H9 (cell line): ENCODE results near the gene ZBTB43. TPM values are rescaled to one million over a fixed set of nuclear protein-coding genes. Genes with fewer than 3 reads are reported as not detected.

Experiments
- DNase-seq: peaks from one replicate; pipeline ENCODE4 v3.0.0-alpha.2; 2017
- H2AFZ ChIP-seq: one replicate; pipeline ENCODE4 v1.6.1; 2013; ENCODE audit warnings: mild to moderate bottlenecking, low read length, control low read depth, moderate library complexity
- H2AK5ac ChIP-seq: 2 replicates; pipeline ENCODE4 v1.6.1; 2013; ENCODE audit warnings: low read length, control low read depth, mixed read lengths; ENCODE audit not compliant: insufficient read length
- H2BK120ac ChIP-seq: one replicate; pipeline ENCODE4 v1.6.1; 2013; ENCODE audit warnings: low read depth, mild to moderate bottlenecking, low read length, control low read depth, inconsistent platforms; ENCODE audit not compliant: poor library complexity, severe bottlenecking
- H2BK12ac ChIP-seq: 2 replicates; pipeline ENCODE4 v1.6.1; 2013; ENCODE audit warnings: low read length, control low read depth, mixed read lengths, low read depth; ENCODE audit not compliant: insufficient read length
- H2BK15ac ChIP-seq: 2 replicates; pipeline ENCODE4 v1.6.1; 2013; ENCODE audit warnings: low read depth, low read length, control low read depth
- H2BK20ac ChIP-seq: one replicate; pipeline ENCODE4 v1.6.1; 2013; ENCODE audit warnings: low read depth, mild to moderate bottlenecking, low read length, control low read depth, inconsistent platforms; ENCODE audit not compliant: poor library complexity, severe bottlenecking
- H2BK5ac ChIP-seq: 2 replicates; pipeline ENCODE4 v1.6.1; 2013; ENCODE audit warnings: low read length, control low read depth, mixed read lengths; ENCODE audit not compliant: insufficient read length
- H3K14ac ChIP-seq: 2 replicates; pipeline ENCODE4 v1.6.1; 2013; ENCODE audit warnings: low read length, control low read depth; ENCODE audit not compliant: insufficient read depth
- H3K18ac ChIP-seq: 2 replicates; pipeline ENCODE4 v1.6.1; 2013; ENCODE audit warnings: low read depth, mild to moderate bottlenecking, mixed read lengths, low read length, control low read depth; ENCODE audit not compliant: insufficient read length
- H3K23ac ChIP-seq: 2 replicates; pipeline ENCODE4 v1.6.1; 2013; ENCODE audit warnings: low read length, control low read depth, mixed read lengths, low read depth; ENCODE audit not compliant: insufficient read length
- H3K23me2 ChIP-seq: 2 replicates; pipeline ENCODE4 v1.6.1; 2013; ENCODE audit warnings: low read depth, mild to moderate bottlenecking, mixed read lengths, low read length, control low read depth; ENCODE audit not compliant: insufficient read length, poor library complexity, severe bottlenecking
- H3K27ac ChIP-seq: 2 replicates; pipeline ENCODE4 v1.5.1; 2013; ENCODE audit warnings: low read length, control low read depth, mixed read lengths, low read depth; ENCODE audit not compliant: insufficient read length
- H3K27me3 ChIP-seq: 2 replicates; pipeline ENCODE4 v1.6.1; 2013; ENCODE audit warnings: low read length, control low read depth, inconsistent platforms; ENCODE audit not compliant: insufficient read depth
- H3K4ac ChIP-seq: 2 replicates; pipeline ENCODE4 v1.6.1; 2013; ENCODE audit warnings: low read depth, mild to moderate bottlenecking, control low read depth, inconsistent platforms, low read length, moderate library complexity
- H3K4me1 ChIP-seq: 2 replicates; pipeline ENCODE4 v1.6.1; 2013; ENCODE audit warnings: low read length, control low read depth, inconsistent platforms; ENCODE audit not compliant: insufficient read depth
- H3K4me2 ChIP-seq: 2 replicates; pipeline ENCODE4 v1.6.1; 2013; ENCODE audit warnings: low read length, control low read depth, mixed read lengths; ENCODE audit not compliant: insufficient read length, insufficient read depth
- H3K56ac ChIP-seq: 2 replicates; pipeline ENCODE4 v1.6.1; 2013; ENCODE audit warnings: low read depth, mild to moderate bottlenecking, mixed read lengths, low read length, control low read depth; ENCODE audit not compliant: insufficient read length
- H3K79me1 ChIP-seq: 2 replicates; pipeline ENCODE4 v1.6.1; 2013; ENCODE audit warnings: low read depth, mild to moderate bottlenecking, moderate library complexity, low read length, control low read depth, inconsistent platforms; ENCODE audit not compliant: insufficient read depth, poor library complexity, severe bottlenecking
- H3K79me2 ChIP-seq: 2 replicates; pipeline ENCODE4 v1.6.1; 2013; ENCODE audit warnings: low read length, control low read depth, inconsistent platforms; ENCODE audit not compliant: insufficient read depth
- H3K9ac ChIP-seq: 2 replicates; pipeline ENCODE4 v1.6.1; 2013; ENCODE audit warnings: low read length, control low read depth, mixed read lengths; ENCODE audit not compliant: insufficient read length; ENCODE audit errors: extremely low read depth
- H3K9me3 ChIP-seq: one replicate; pipeline ENCODE4 v1.6.1; 2013; ENCODE audit warnings: low read depth, low read length, inconsistent platforms; ENCODE audit not compliant: control insufficient read depth
- H3T11ph ChIP-seq: one replicate; pipeline ENCODE4 v1.6.1; 2013; ENCODE audit warnings: mild to moderate bottlenecking, low read length, control low read depth, inconsistent platforms
- H4K20me1 ChIP-seq: one replicate; pipeline ENCODE4 v1.6.1; 2013; ENCODE audit not compliant: control insufficient read depth, insufficient read length, insufficient read depth
- H4K5ac ChIP-seq: 2 replicates; pipeline ENCODE4 v1.6.1; 2013; ENCODE audit warnings: low read depth, mild to moderate bottlenecking, mixed read lengths, low read length, control low read depth; ENCODE audit not compliant: insufficient read length
- H4K8ac ChIP-seq: replicated peaks from 2 replicates; pipeline ENCODE4 v1.6.1; 2013; ENCODE audit warnings: low read length, control low read depth, mixed read lengths, low read depth; ENCODE audit not compliant: insufficient read length
- H4K91ac ChIP-seq: 2 replicates; pipeline ENCODE4 v1.6.1; 2013; ENCODE audit warnings: low read depth, mild to moderate bottlenecking, moderate library complexity, mixed read lengths, low read length, control low read depth; ENCODE audit not compliant: insufficient read length
- H3K27ac Mint-ChIP-seq, 3 experiments: 2 replicates in 2 of 3; 3 replicates in 1 of 3; pipeline ENCODE4 v1.8.0; 2020 to 2021; ENCODE audit warnings: mixed read lengths in 3 of 3, mild to moderate bottlenecking in 1 of 3, moderate library complexity in 1 of 3
- H3K27me3 Mint-ChIP-seq: 2 replicates; pipeline ENCODE4 v1.8.0; 2021; ENCODE audit warnings: low read depth, mild to moderate bottlenecking, moderate library complexity, mixed read lengths
- H3K36me3 Mint-ChIP-seq, 3 experiments: 2 replicates in 2 of 3; 3 replicates in 1 of 3; pipeline ENCODE4 v1.8.0; 2020 to 2021; ENCODE audit warnings: low read depth in 3 of 3, mixed read lengths in 3 of 3; ENCODE audit not compliant: insufficient read depth in 1 of 3
- H3K4me1 Mint-ChIP-seq, 2 experiments: 2 replicates each; pipeline ENCODE4 v1.8.0; 2020; ENCODE audit warnings: mixed read lengths in 2 of 2
- H3K4me3 Mint-ChIP-seq, 2 experiments: 2 replicates in 1 of 2; 3 replicates in 1 of 2; pipeline ENCODE4 v1.8.0; 2020 to 2021; ENCODE audit warnings: mild to moderate bottlenecking in 2 of 2, mixed read lengths in 2 of 2, moderate library complexity in 1 of 2
- H3K9me3 Mint-ChIP-seq, 2 experiments: 2 replicates in 1 of 2; 3 replicates in 1 of 2; pipeline ENCODE4 v1.8.0; 2020; ENCODE audit warnings: mild to moderate bottlenecking in 2 of 2, mixed read lengths in 2 of 2, moderate library complexity in 1 of 2
- WGBS: extraction: QIAGEN DNeasy Blood & Tissue Kit; methylation state at CpG from one replicate; pipeline ENCODE4 v1.1.7; 2013; ENCODE audit warnings: missing lambda C conversion rate, low lambda C conversion rate, mixed read lengths; ENCODE audit not compliant: insufficient read length; ENCODE audit errors: extremely low coverage; 5-methylcytosine and 5-hydroxymethylcytosine counted together
- total RNA-seq: library from RNA; stranded (reverse); gene quantifications from 2 replicates; pipeline ENCODE4 v1.2.1, GENCODE V29; 2021
- TF ChIP-seq, protein P1 (sequence below): fragments of 200-600 bp; sonication (generic); conservative IDR thresholded peaks from 3 replicates; pipeline ENCODE4 v1.8.0; 2021; ENCODE audit warnings: antibody characterized with exemption, mild to moderate bottlenecking

The ZBTB43 gene
- total RNA-seq, 1 experiment from 2014 or later: 15.7 TPM

GRCh38 chr9:126857261-126857960 is 52.6 kb downstream of the ZBTB43 start:
- H2BK5ac ChIP-seq: no peak overlapping the region
- no peaks in the 10 kb centered on the region for H3K27me3 ChIP-seq
- Mint-ChIP-seq H3K27me3 (peaks cover 35% of the 10 kb centered on the region), H3K27ac (no peak overlapping the region), H3K9me3 (no peaks in the 10 kb centered on the region), H3K4me1 (peaks cover 22 to 29% of the 10 kb centered on the region in 2 experiments), H3K4me3 (no peak overlapping the region), H3K36me3 (no peaks in the 10 kb centered on the region)
- no peak overlapping the region for H3K23ac ChIP-seq
- no peak overlapping the region for H4K91ac ChIP-seq
- no peak overlapping the region for H3K18ac ChIP-seq
- H2BK20ac ChIP-seq: no peak overlapping the region
- TF ChIP-seq, protein P1, sequence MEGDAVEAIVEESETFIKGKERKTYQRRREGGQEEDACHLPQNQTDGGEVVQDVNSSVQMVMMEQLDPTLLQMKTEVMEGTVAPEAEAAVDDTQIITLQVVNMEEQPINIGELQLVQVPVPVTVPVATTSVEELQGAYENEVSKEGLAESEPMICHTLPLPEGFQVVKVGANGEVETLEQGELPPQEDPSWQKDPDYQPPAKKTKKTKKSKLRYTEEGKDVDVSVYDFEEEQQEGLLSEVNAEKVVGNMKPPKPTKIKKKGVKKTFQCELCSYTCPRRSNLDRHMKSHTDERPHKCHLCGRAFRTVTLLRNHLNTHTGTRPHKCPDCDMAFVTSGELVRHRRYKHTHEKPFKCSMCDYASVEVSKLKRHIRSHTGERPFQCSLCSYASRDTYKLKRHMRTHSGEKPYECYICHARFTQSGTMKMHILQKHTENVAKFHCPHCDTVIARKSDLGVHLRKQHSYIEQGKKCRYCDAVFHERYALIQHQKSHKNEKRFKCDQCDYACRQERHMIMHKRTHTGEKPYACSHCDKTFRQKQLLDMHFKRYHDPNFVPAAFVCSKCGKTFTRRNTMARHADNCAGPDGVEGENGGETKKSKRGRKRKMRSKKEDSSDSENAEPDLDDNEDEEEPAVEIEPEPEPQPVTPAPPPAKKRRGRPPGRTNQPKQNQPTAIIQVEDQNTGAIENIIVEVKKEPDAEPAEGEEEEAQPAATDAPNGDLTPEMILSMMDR: no peak
- no peak overlapping the region for H2BK120ac ChIP-seq
- H3K56ac ChIP-seq: no peak overlapping the region
- no CpG with 5 or more reads among the region's 8 CpGs for WGBS
- H3K4me1 ChIP-seq: no peaks in the 10 kb centered on the region; the same call in 1 of the 2 replicates
- no peak overlapping the region for H4K5ac ChIP-seq
- H3K79me2 ChIP-seq: no peaks in the 10 kb centered on the region
- H3K4me2 ChIP-seq: no peak overlapping the region
- H3K4ac ChIP-seq: no peak overlapping the region
- no peaks in the 10 kb centered on the region for H4K20me1 ChIP-seq
- H2AK5ac ChIP-seq: no peak overlapping the region
- no peak for DNase-seq
- peaks cover 12% of the 10 kb centered on the region for H3K23me2 ChIP-seq
- H2BK12ac ChIP-seq: no peak overlapping the region
- no peak overlapping the region for H3K9ac ChIP-seq
- no peak overlapping the region for H4K8ac ChIP-seq
- no peaks in the 10 kb centered on the region for H3K79me1 ChIP-seq
- H3T11ph ChIP-seq: no peak overlapping the region
- H2BK15ac ChIP-seq: no peak overlapping the region
- no peak overlapping the region for H3K14ac ChIP-seq
- no peak overlapping the region for H2AFZ ChIP-seq
- H3K27ac ChIP-seq: no peak overlapping the region
- H3K9me3 ChIP-seq: no peaks in the 10 kb centered on the region
